ENCODE results near the gene KMT5B. TPM values are rescaled to one million over a fixed set of nuclear protein-coding genes. Genes with fewer than 3 reads are reported as not detected.

Gene KMT5B
- total RNA-seq, 1 experiment from 2014 or later = 35.1 TPM

- H3K9me3 ChIP-seq (ENCODE audit: control insufficient read depth in 1 of 2, insufficient read depth in 1 of 2, low read depth in 1 of 2, low read length in 2 of 2) = no peaks in the 10 kb centered on the region
- no peaks in the 10 kb centered on the region for H3K9me2 ChIP-seq (ENCODE audit: insufficient read depth)
- POLR2A ChIA-PET = no interaction called here
- no peak for DNase-seq (ENCODE audit: low read depth, low spot score)
- ATAC-seq = no peak
- RAD21 ChIA-PET (ENCODE audit: low non-redundant PET in 1 of 2, low total read pairs in 2 of 2, uncharacterized antibody in 2 of 2, unreplicated experiment in 2 of 2) = no interaction called here
- no peak overlapping the region for H3K4me2 ChIP-seq (ENCODE audit: low read length)
- CTCF ChIA-PET = no interaction called here
- no peak overlapping the region for H2AFZ ChIP-seq (ENCODE audit: low read depth, low read length, poor library complexity, severe bottlenecking)
- BruUV-seq (replicated peaks) = no TSS peak
- H3K4me3 ChIP-seq (replicated peaks in 1 of 2; ENCODE audit: low read depth in 1 of 2, low read length in 2 of 2) = no peak overlapping the region
- no peak for TF ChIP-seq SIN3A (IDR thresholded peaks at IDR 0.05; ENCODE audit: low read depth)
- TF ChIP-seq CEBPB (IDR thresholded peaks at IDR 0.05; ENCODE audit: low read depth) = no peak
- TF ChIP-seq REST (IDR thresholded peaks at IDR 0.05; ENCODE audit: low read depth) = no peak
- TF ChIP-seq EZH2 (IDR thresholded peaks at IDR 0.05) = no peak
- TF ChIP-seq EZH2phosphoT487 (IDR thresholded peaks at IDR 0.05; ENCODE audit: borderline replicate concordance) = no peak
- no peak for TF ChIP-seq SP1 (IDR thresholded peaks at IDR 0.05; ENCODE audit: low read depth)
- TF ChIP-seq TCF7L2 (IDR thresholded peaks at IDR 0.05; ENCODE audit: borderline replicate concordance, extremely low read depth, insufficient read depth, insufficient read length) = no peak
- TF ChIP-seq, protein P1, sequence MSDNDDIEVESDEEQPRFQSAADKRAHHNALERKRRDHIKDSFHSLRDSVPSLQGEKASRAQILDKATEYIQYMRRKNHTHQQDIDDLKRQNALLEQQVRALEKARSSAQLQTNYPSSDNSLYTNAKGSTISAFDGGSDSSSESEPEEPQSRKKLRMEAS (IDR thresholded peaks at IDR 0.05) = no peak
- no peak for TF ChIP-seq ELF1 (IDR thresholded peaks at IDR 0.05; ENCODE audit: borderline replicate concordance, low read depth)
- TF ChIP-seq RAD21 (IDR thresholded peaks at IDR 0.05; ENCODE audit: low read depth) = no peak
- no peak for TF ChIP-seq POLR2AphosphoS5 (IDR thresholded peaks at IDR 0.05; ENCODE audit: low read depth, low read length)
- TF ChIP-seq, protein P2, sequence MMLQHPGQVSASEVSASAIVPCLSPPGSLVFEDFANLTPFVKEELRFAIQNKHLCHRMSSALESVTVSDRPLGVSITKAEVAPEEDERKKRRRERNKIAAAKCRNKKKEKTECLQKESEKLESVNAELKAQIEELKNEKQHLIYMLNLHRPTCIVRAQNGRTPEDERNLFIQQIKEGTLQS (IDR thresholded peaks at IDR 0.05) = no peak
- TF ChIP-seq FOSL1 (IDR thresholded peaks at IDR 0.05; ENCODE audit: low read depth) = no peak
- TF ChIP-seq EGR1 (IDR thresholded peaks at IDR 0.05; ENCODE audit: low read depth) = no peak
- TF ChIP-seq CTCF (IDR thresholded peaks at IDR 0.05 in 2 of 3, conservative IDR thresholded peaks at IDR 0.05 in 1 of 3; ENCODE audit: borderline replicate concordance in 1 of 3, insufficient read depth in 1 of 3, low read depth in 2 of 3, low read length in 2 of 3) = no peak
- no peak overlapping the region for H3K27ac ChIP-seq (ENCODE audit: low read depth, low read length)
- H3K4me1 ChIP-seq (ENCODE audit: control insufficient read depth in 1 of 2, insufficient read depth in 2 of 2, low read length in 2 of 2) = peaks cover 0 to 6% of the 10 kb centered on the region in 2 experiments; a peak in 1 of 4 replicates
- H3K36me3 ChIP-seq (ENCODE audit: control insufficient read depth in 1 of 2, insufficient read depth in 2 of 2, low read length in 2 of 2) = peaks cover 9 to 26% of the 10 kb centered on the region in 2 experiments; a peak in 2 of 4 replicates
- no peaks in the 10 kb centered on the region for H4K20me1 ChIP-seq (ENCODE audit: insufficient read depth)
- no peaks in the 10 kb centered on the region for H3K27me3 ChIP-seq (ENCODE audit: insufficient read depth, low read length)
- H3K9ac ChIP-seq (ENCODE audit: low read length) = no peak overlapping the region
- no peaks in the 10 kb centered on the region for H3K79me2 ChIP-seq (ENCODE audit: insufficient read depth, low read length)
- intact Hi-C loops (cut with micrococcal nuclease) = no loop called here
Observed at GRCh38 chr11:68168694-68169093, 44.4 kb downstream of the KMT5B start.

Data from HCT116 (cell line).